ENCODE data around the gene NUTM2F. TPM values are rescaled to one million over a fixed set of nuclear protein-coding genes. Genes with fewer than 3 reads are reported as not detected.
"Not testable (repeated sequence)": the region's sequence is repeated elsewhere in the genome, so short reads cannot be mapped to it uniquely, and the experiment has no call there.

Gene NUTM2F
- not detected for total RNA-seq
- under 1 TPM in 1 of 3 donors, not detected in 2; 0.03 TPM for polyA plus RNA-seq
- long read RNA-seq, donor 1, result 0 reads
- long read RNA-seq, donor 2, result 0 reads

GRCh38 chr9:94328544-94328943 lies at the start of gene NUTM2F:
Gene NUTM2F, minus strand, starts transcription at chr9:94328644. Its CDS starts 21 bp downstream, at chr9:94328623.
- 87 to 95% (median 90%) methylated on average over 1 to 2 of the region's 5 CpGs for WGBS, 3 donors
- ATAC-seq; H3K4me1 ChIP-seq; H3K36me3 ChIP-seq (ENCODE audit: insufficient read depth in 1 of 2, low read depth in 1 of 2); H3K9me3 ChIP-seq; H3K27ac ChIP-seq; intact Hi-C loops (cut with DNase I); DNase-seq; H3K4me3 ChIP-seq; H3K27me3 ChIP-seq (ENCODE audit: insufficient read depth in 3 of 3, low read length in 2 of 3): not testable (repeated sequence)

- 0 to 1% (median 0%) methylated on average over 10 to 17 of the region's 19 CpGs for WGBS, 3 donors
- H3K27me3 ChIP-seq (ENCODE audit: insufficient read depth in 3 of 3, low read length in 2 of 3); H3K36me3 ChIP-seq (ENCODE audit: insufficient read depth in 1 of 2, low read depth in 1 of 2); DNase-seq; H3K4me1 ChIP-seq; H3K9me3 ChIP-seq; intact Hi-C loops (cut with DNase I): not testable (repeated sequence)
- peak in 2 of 4 donors; percentile 18 to 40 for ATAC-seq
- H3K4me3 ChIP-seq, result peak overlapping the region; percentile 59
- H3K27ac ChIP-seq, result peak overlapping the region; percentile 87
Measured at GRCh38 chr9:94375197-94375596, 46.8 kb upstream of the NUTM2F start.

GRCh38 chr9:94374176-94375056 lies 46.0 kb upstream of the NUTM2F start:
- 0 to 1% (median 0%) methylated on average over 29 to 100 of the region's 106 CpGs for WGBS, 3 donors
- H3K27me3 ChIP-seq (ENCODE audit: insufficient read depth in 3 of 3, low read length in 2 of 3); H3K4me1 ChIP-seq; H3K9me3 ChIP-seq; H3K36me3 ChIP-seq (ENCODE audit: insufficient read depth in 1 of 2, low read depth in 1 of 2); intact Hi-C loops (cut with DNase I): not testable (repeated sequence)
- peak; percentile 92 to 95 for DNase-seq
- ATAC-seq, result peak; percentile 97 to 99 (median 98)
- H3K4me3 ChIP-seq, result peak overlapping the region; percentile 59
- peak overlapping the region; percentile 87 for H3K27ac ChIP-seq

- H3K4me1 ChIP-seq; H3K36me3 ChIP-seq (ENCODE audit: insufficient read depth in 1 of 2, low read depth in 1 of 2); intact Hi-C loops (cut with DNase I); DNase-seq; H3K27me3 ChIP-seq (ENCODE audit: insufficient read depth in 3 of 3, low read length in 2 of 3); H3K9me3 ChIP-seq: not testable (repeated sequence)
- peak overlapping the region; percentile 87 for H3K27ac ChIP-seq
- H3K4me3 ChIP-seq, result peak overlapping the region; percentile 59
- peak in 1 of 4 donors; percentile 15 for ATAC-seq
- 31 to 48% (median 38%) methylated on average over 5 to 7 of the region's 11 CpGs for WGBS, 3 donors
Measured at GRCh38 chr9:94373779-94374175, 45.3 kb upstream of the NUTM2F start.

GRCh38 chr9:94370266-94370665 lies 41.8 kb upstream of the NUTM2F start:
- intact Hi-C loops (cut with DNase I); H3K27me3 ChIP-seq (ENCODE audit: insufficient read depth in 3 of 3, low read length in 2 of 3); H3K4me3 ChIP-seq; H3K4me1 ChIP-seq; H3K9me3 ChIP-seq; DNase-seq; H3K27ac ChIP-seq; ATAC-seq; H3K36me3 ChIP-seq (ENCODE audit: insufficient read depth in 1 of 2, low read depth in 1 of 2): not testable (repeated sequence)
- WGBS, 3 donors, result 86 to 90% (median 89%) methylated on average over 3 of the region's 3 CpGs

- H3K9me3 ChIP-seq; H3K27me3 ChIP-seq (ENCODE audit: insufficient read depth in 3 of 3, low read length in 2 of 3); ATAC-seq; H3K36me3 ChIP-seq (ENCODE audit: insufficient read depth in 1 of 2, low read depth in 1 of 2); H3K4me3 ChIP-seq; DNase-seq; H3K27ac ChIP-seq; H3K4me1 ChIP-seq; intact Hi-C loops (cut with DNase I): not testable (repeated sequence)
- whole genome bisulfite sequencing, 3 donors, result 32 to 48% (median 38%) methylated on average over 1 to 2 of the region's 2 CpGs
Measured at GRCh38 chr9:94364093-94364614, 35.7 kb upstream of the NUTM2F start.

GRCh38 chr9:94357158-94357557 lies 28.7 kb upstream of the NUTM2F start:
- intact Hi-C loops (cut with DNase I); H3K4me1 ChIP-seq; DNase-seq; H3K9me3 ChIP-seq; H3K36me3 ChIP-seq (ENCODE audit: insufficient read depth in 1 of 2, low read depth in 1 of 2); H3K27me3 ChIP-seq (ENCODE audit: insufficient read depth in 3 of 3, low read length in 2 of 3); H3K4me3 ChIP-seq; ATAC-seq; H3K27ac ChIP-seq: not testable (repeated sequence)
- WGBS, 3 donors, result no CpG with 5 or more reads among the region's 1 CpG

GRCh38 chr9:94351901-94352723 lies 23.7 kb upstream of the NUTM2F start:
- H3K27ac ChIP-seq; ATAC-seq; H3K4me1 ChIP-seq; H3K27me3 ChIP-seq (ENCODE audit: insufficient read depth in 3 of 3, low read length in 2 of 3); H3K36me3 ChIP-seq (ENCODE audit: insufficient read depth in 1 of 2, low read depth in 1 of 2); H3K9me3 ChIP-seq; DNase-seq; intact Hi-C loops (cut with DNase I); H3K4me3 ChIP-seq: not testable (repeated sequence)
- 86 to 100% (median 100%) methylated on average over 1 of the region's 4 CpGs for WGBS, 3 donors

GRCh38 chr9:94348754-94349153 lies 20.3 kb upstream of the NUTM2F start:
- H3K4me3 ChIP-seq; DNase-seq; H3K9me3 ChIP-seq; intact Hi-C loops (cut with DNase I); H3K27me3 ChIP-seq (ENCODE audit: insufficient read depth in 3 of 3, low read length in 2 of 3); H3K4me1 ChIP-seq; ATAC-seq; H3K36me3 ChIP-seq (ENCODE audit: insufficient read depth in 1 of 2, low read depth in 1 of 2); H3K27ac ChIP-seq: not testable (repeated sequence)
- no CpG with 5 or more reads among the region's 3 CpGs for WGBS, 3 donors

GRCh38 chr9:94347451-94347850 lies 19.0 kb upstream of the NUTM2F start:
- WGBS, 3 donors, result 76 to 82% (median 77%) methylated on average over 15 to 16 of the region's 16 CpGs
- H3K36me3 ChIP-seq (ENCODE audit: insufficient read depth in 1 of 2, low read depth in 1 of 2); H3K4me1 ChIP-seq; H3K27ac ChIP-seq; H3K4me3 ChIP-seq; H3K9me3 ChIP-seq; H3K27me3 ChIP-seq (ENCODE audit: insufficient read depth in 3 of 3, low read length in 2 of 3); intact Hi-C loops (cut with DNase I); DNase-seq; ATAC-seq: not testable (repeated sequence)

- H3K9me3 ChIP-seq; H3K4me1 ChIP-seq; H3K4me3 ChIP-seq; ATAC-seq; H3K27ac ChIP-seq; H3K27me3 ChIP-seq (ENCODE audit: insufficient read depth in 3 of 3, low read length in 2 of 3); H3K36me3 ChIP-seq (ENCODE audit: insufficient read depth in 1 of 2, low read depth in 1 of 2); DNase-seq; intact Hi-C loops (cut with DNase I): not testable (repeated sequence)
- 40 to 55% (median 54%) methylated on average over 2 of the region's 2 CpGs for WGBS, 3 donors
Measured at GRCh38 chr9:94341703-94342102, 13.3 kb upstream of the NUTM2F start.

All from psoas muscle (tissue), 8 donors.